Stomach (tissue), 4 donors: Measurements from ENCODE around the gene UBA1.

Source experiments
- EP300 ChIP-seq: sonication (generic); formaldehyde crosslinking; IDR thresholded peaks from one replicate; pipeline ENCODE4 v1.6.1; 2017; ENCODE audit warnings: antibody characterized with exemption
- POLR2A ChIP-seq, 4 donors: fragments of 450-650 bp; IDR thresholded peaks; one replicate each; pipeline ENCODE4 v1.6.1; 2016; ENCODE audit warnings: antibody characterized with exemption in 4 of 4, control low read depth in 2 of 4, mild to moderate bottlenecking in 1 of 4, moderate library complexity in 1 of 4
- POLR2AphosphoS5 ChIP-seq, 3 donors: sonication (generic); formaldehyde crosslinking; IDR thresholded peaks; one replicate each; pipeline ENCODE4 v1.6.1; 2016; ENCODE audit warnings: antibody characterized with exemption in 3 of 3
- TF ChIP-seq, protein P1 (sequence below), 7 experiments: fragments of 450-650 bp in 4 of 7; fragments of 200-600 bp in 3 of 7; sonication (generic) in 3 of 7; IDR thresholded peaks; one replicate each; pipeline ENCODE4 v1.5.1; 2016 to 2019; ENCODE audit warnings: antibody characterized with exemption in 7 of 7, control low read depth in 2 of 7, mild to moderate bottlenecking in 1 of 7

DNA sequence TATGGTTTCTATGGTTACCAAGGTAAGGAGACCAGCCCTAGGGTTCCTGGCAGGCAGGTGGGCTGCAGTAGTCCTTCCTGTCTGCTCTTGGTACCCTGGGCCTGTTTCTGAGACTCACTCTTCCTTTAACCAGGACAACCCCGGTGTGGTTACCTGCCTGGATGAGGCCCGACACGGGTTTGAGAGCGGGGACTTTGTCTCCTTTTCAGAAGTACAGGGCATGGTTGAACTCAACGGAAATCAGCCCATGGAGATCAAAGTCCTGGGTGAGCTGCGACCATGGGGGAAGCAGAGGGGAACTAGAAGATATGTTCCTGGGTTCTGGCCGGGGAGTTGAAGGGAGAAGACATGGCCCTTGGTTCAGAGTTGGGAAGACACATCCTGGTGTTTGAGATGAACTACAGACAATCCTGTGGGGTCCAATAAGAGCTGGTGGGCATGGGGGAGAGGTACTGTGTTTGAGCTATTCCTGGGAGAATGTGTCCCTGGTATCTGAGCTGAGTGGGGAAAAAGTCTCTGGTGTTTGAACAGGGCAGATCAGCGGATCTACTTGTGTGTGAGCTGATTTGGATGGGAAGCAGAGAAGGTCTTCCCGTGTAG is 7.8 kb downstream of the UBA1 start:
- TF ChIP-seq POLR2AphosphoS5 (IDR thresholded peaks at IDR 0.05), result no peak
- TF ChIP-seq EP300, result no peak
- no peak for TF ChIP-seq POLR2A (IDR thresholded peaks at IDR 0.05)
- TF ChIP-seq, protein P1, sequence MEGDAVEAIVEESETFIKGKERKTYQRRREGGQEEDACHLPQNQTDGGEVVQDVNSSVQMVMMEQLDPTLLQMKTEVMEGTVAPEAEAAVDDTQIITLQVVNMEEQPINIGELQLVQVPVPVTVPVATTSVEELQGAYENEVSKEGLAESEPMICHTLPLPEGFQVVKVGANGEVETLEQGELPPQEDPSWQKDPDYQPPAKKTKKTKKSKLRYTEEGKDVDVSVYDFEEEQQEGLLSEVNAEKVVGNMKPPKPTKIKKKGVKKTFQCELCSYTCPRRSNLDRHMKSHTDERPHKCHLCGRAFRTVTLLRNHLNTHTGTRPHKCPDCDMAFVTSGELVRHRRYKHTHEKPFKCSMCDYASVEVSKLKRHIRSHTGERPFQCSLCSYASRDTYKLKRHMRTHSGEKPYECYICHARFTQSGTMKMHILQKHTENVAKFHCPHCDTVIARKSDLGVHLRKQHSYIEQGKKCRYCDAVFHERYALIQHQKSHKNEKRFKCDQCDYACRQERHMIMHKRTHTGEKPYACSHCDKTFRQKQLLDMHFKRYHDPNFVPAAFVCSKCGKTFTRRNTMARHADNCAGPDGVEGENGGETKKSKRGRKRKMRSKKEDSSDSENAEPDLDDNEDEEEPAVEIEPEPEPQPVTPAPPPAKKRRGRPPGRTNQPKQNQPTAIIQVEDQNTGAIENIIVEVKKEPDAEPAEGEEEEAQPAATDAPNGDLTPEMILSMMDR (IDR thresholded peaks at IDR 0.05), result no peak
